NCI-H1417 (cell line): Measurements from ENCODE around the gene PABPC3.

ENCODE experiments used
- DNase-seq, 3 experiments: peaks; one replicate each; lab custom pipeline; 2025; lab: John Stamatoyannopoulos, UW

PABPC3 gene

GRCh38 chr13:25111585-25111956 lies 15.6 kb downstream of the PABPC3 start:
- DNase-seq = no peak

GRCh38 chr13:25112695-25113255 lies 16.8 kb downstream of the PABPC3 start:
- no peak for DNase-seq

- peak; percentile 46 to 84 (median 66) for DNase-seq
These were observed 18.3 kb downstream of the PABPC3 start for GRCh38 chr13:25114220-25114619.

- DNase-seq = no peak
These were observed 20.1 kb downstream of the PABPC3 start for GRCh38 chr13:25116044-25116443.

- no peak for DNase-seq
These were observed 21.4 kb downstream of the PABPC3 start for GRCh38 chr13:25117312-25117711.

- no peak for DNase-seq
These were observed 22.5 kb downstream of the PABPC3 start for GRCh38 chr13:25118378-25118905.

GRCh38 chr13:25130944-25131343 lies 35.0 kb downstream of the PABPC3 start:
- no peak for DNase-seq

- DNase-seq = no peak
These were observed 36.0 kb downstream of the PABPC3 start for GRCh38 chr13:25131881-25132420.

- no peak for DNase-seq
These were observed 36.9 kb downstream of the PABPC3 start for GRCh38 chr13:25132751-25133390.

GRCh38 chr13:25135896-25136295 lies 40.0 kb downstream of the PABPC3 start:
- no peak for DNase-seq

GRCh38 chr13:25136880-25137787 lies 41.2 kb downstream of the PABPC3 start:
- peak in 1 of 3 experiments; percentile 26 for DNase-seq

GRCh38 chr13:25137788-25138115 lies 41.8 kb downstream of the PABPC3 start:
- DNase-seq = no peak

GRCh38 chr13:25141042-25141441 lies 45.1 kb downstream of the PABPC3 start:
- DNase-seq = no peak

- DNase-seq = no peak
These were observed 47.8 kb downstream of the PABPC3 start for GRCh38 chr13:25143706-25144105.

- no peak for DNase-seq
These were observed 51.9 kb downstream of the PABPC3 start for GRCh38 chr13:25147638-25148401.

GRCh38 chr13:25148402-25148771 lies 52.5 kb downstream of the PABPC3 start:
- no peak for DNase-seq
